ENCODE results near the gene TUSC1. TPM values are rescaled to one million over a fixed set of nuclear protein-coding genes. Genes with fewer than 3 reads are reported as not detected.

The TUSC1 gene
- 5.1 and 5.6 TPM in 2 replicates for polyA plus RNA-seq (2011; rRNA removed)
- 7.9 and 11.5 TPM in 2 replicates for polyA plus RNA-seq (2012; cell fraction: cytosol; rRNA removed)
- 7.7 and 8.9 TPM in 2 replicates for polyA plus RNA-seq (2012; cell fraction: nucleus; rRNA removed)
- 4.3 to 6.5 TPM (median 4.8 TPM) in 3 replicates for polyA plus RNA-seq (2017; fragmentation: RNase III; extraction: RNeasy Plus Mini Kit Qiagen cat#74134 plus additional on column Dnase treatment)
- polyA minus RNA-seq (2011; rRNA and poly(A)+ RNA removed), result 0.97 and 1.3 TPM in 2 replicates

DNA sequence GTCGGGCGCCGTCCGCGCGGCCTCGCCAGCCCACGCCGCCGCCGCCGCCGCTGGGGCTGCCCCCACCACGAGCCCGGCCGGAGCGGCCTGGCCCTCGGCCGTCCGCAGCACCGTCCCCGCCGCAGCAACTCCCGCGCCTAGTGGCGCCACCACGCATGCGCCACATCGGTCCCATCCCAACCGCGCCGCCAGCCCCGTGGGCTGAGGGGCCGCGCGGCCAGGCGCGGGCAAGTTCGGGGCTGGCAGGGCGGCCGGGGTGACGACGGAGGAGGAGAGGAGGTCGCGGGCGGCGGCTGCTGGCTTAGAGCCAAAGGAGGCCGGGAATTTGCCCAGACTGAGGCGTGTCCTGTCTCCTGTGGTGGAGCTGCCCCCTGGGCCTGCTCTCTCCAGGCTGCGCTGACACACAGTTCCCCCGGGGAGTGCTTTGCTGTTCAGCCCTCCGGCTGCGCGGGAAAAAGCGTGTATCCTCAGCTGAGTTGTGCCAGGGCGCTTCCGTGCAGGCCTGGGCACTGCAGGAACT, at the start of gene TUSC1:
TUSC1 (minus strand) TSS at position 298 of the 520 bp plus-strand sequence; CDS start at position 166, 132 bp downstream.
- ATAC-seq, result peak; percentile 88 to 89
- TF ChIP-seq RNF2 (IDR thresholded peaks at IDR 0.05; ENCODE audit: borderline replicate concordance, low read depth), result no peak
- TF ChIP-seq, protein P1, sequence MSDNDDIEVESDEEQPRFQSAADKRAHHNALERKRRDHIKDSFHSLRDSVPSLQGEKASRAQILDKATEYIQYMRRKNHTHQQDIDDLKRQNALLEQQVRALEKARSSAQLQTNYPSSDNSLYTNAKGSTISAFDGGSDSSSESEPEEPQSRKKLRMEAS (IDR thresholded peaks at IDR 0.05), result peak; percentile 57
- TF ChIP-seq RARB (CRISPR knock-in tag; IDR thresholded peaks at IDR 0.05), result no peak
- TF ChIP-seq, protein P2, sequence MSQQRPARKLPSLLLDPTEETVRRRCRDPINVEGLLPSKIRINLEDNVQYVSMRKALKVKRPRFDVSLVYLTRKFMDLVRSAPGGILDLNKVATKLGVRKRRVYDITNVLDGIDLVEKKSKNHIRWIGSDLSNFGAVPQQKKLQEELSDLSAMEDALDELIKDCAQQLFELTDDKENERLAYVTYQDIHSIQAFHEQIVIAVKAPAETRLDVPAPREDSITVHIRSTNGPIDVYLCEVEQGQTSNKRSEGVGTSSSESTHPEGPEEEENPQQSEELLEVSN (IDR thresholded peaks at IDR 0.05; ENCODE audit: borderline replicate concordance, low read depth), result peak; percentile 90; the same call in 1 of the 2 replicates
- peak in 1 of 2 experiments; percentile 62; a peak in 3 of 5 replicates for TF ChIP-seq JUN (IDR thresholded peaks at IDR 0.05)
- TF ChIP-seq POLR2A (IDR thresholded peaks at IDR 0.05; ENCODE audit: low read length), result peak; percentile 39
- ChIA-PET POLR2A (interaction anchor here (1.9 kb wide), 1 partner anchor 38 kb away, joined by 7 read pairs; no protein-coding TSS in a partner anchor), CTCF (interaction anchor here (0.6 to 0.9 kb wide), 2 partner anchors 38 to 45 kb away, joined by 3 read pairs; no protein-coding TSS in a partner anchor)
- Histone ChIP-seq H3K9me3 (no peaks in the 10 kb centered on the region), H3K4me3 (peak within 1 kb of the TSS; percentile 64), H3K27ac (peak within 1 kb of the TSS; percentile 89 to 90), H3K4me2 (peak within 1 kb of the TSS; percentile 92), H3K4me1 (no peaks in the 10 kb centered on the region)
- DNase-seq (ENCODE audit: low read depth in 1 of 2, low spot score in 1 of 2), result peak; percentile 19 to 70
- 9% methylated on average over 12 of the region's 57 CpGs for WGBS (ENCODE audit: missing lambda C conversion rate)
- FAIRE-seq, result no peak

DNA sequence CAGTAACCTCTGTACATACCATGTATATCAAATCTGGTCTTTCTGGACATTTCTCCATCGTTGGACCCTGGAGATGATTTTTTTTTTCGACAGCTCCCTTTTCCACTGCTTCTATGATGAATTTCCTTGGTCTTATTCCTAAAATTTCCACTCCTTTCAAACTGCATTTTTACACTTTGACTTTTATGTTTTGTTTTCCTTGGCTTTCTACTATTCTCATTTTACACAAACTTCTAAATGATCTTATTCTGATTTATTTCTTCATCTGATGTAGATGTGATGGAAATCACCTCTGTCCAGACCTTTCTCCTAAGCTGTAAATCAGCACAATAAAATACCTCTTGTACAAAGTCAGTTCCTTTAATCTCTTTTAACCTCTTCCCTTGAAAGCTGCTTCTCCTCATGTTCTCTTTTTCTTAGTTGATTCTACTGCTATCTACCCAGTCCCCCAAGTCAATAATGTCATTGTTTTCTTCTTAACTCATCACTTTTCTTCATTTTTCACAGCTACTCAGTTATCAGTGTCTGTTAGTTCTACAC, 48.7 kb upstream of the TUSC1 start:
- Histone ChIP-seq H3K4me1 (no peaks in the 10 kb centered on the region), H3K4me2 (no peak overlapping the region), H3K9me3 (no peaks in the 10 kb centered on the region), H3K27ac (no peak overlapping the region), H3K4me3 (no peak overlapping the region)
- no peak for ATAC-seq
- no peak for TF ChIP-seq POLR2AphosphoS2 (conservative IDR thresholded peaks at IDR 0.05; ENCODE audit: low read length)
- ChIA-PET POLR2A (interaction anchor here (0.6 kb wide), 1 partner anchor 23 kb away, joined by 3 read pairs; no protein-coding TSS in a partner anchor), CTCF (interaction anchor here (1.0 kb wide), 1 partner anchor 10 kb away, joined by 3 read pairs; no protein-coding TSS in a partner anchor)
- no peak for DNase-seq (ENCODE audit: low read depth in 1 of 2, low spot score in 1 of 2)
- WGBS (ENCODE audit: missing lambda C conversion rate), result 4% methylated on average over 2 of the region's 2 CpGs
- no peak for FAIRE-seq

DNA sequence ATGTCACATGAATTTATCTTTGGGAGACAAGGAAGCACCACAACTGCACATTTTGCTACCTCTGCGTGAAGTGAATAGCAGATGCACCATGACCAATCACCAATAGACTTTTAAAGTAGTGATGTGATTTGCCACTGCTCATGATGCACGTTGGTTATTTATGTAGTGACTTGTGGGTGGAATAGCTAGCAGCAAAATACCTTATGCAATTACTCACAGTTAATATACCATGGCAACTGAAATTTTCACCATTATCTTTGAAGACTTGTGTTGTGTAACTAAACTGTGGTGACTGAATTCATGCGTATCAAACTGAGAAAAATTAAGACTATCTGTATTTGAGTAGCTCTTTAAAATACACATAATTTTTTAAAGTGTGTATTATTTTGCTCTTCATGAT, 46.2 kb upstream of the TUSC1 start:
- no peak overlapping the region for H3K4me3 ChIP-seq
- CTCF ChIA-PET, result interaction anchor here (1.0 to 1.2 kb wide), 2 partner anchors 8 to 13 kb away, joined by 3 read pairs; no protein-coding TSS in a partner anchor
- DNase-seq (ENCODE audit: low read depth in 1 of 2, low spot score in 1 of 2) (no peak), ATAC-seq (no peak), FAIRE-seq (no peak)
- no peak overlapping the region for H3K27ac ChIP-seq
- 56% methylated on average over 3 of the region's 3 CpGs for WGBS (ENCODE audit: missing lambda C conversion rate)
- POLR2A ChIA-PET, result no interaction called here
- TF ChIP-seq SREBF2 (IDR thresholded peaks at IDR 0.05), result no peak
- TF ChIP-seq, protein P2 (IDR thresholded peaks at IDR 0.05; ENCODE audit: borderline replicate concordance, low read depth), result no peak
- TF ChIP-seq, protein P3, sequence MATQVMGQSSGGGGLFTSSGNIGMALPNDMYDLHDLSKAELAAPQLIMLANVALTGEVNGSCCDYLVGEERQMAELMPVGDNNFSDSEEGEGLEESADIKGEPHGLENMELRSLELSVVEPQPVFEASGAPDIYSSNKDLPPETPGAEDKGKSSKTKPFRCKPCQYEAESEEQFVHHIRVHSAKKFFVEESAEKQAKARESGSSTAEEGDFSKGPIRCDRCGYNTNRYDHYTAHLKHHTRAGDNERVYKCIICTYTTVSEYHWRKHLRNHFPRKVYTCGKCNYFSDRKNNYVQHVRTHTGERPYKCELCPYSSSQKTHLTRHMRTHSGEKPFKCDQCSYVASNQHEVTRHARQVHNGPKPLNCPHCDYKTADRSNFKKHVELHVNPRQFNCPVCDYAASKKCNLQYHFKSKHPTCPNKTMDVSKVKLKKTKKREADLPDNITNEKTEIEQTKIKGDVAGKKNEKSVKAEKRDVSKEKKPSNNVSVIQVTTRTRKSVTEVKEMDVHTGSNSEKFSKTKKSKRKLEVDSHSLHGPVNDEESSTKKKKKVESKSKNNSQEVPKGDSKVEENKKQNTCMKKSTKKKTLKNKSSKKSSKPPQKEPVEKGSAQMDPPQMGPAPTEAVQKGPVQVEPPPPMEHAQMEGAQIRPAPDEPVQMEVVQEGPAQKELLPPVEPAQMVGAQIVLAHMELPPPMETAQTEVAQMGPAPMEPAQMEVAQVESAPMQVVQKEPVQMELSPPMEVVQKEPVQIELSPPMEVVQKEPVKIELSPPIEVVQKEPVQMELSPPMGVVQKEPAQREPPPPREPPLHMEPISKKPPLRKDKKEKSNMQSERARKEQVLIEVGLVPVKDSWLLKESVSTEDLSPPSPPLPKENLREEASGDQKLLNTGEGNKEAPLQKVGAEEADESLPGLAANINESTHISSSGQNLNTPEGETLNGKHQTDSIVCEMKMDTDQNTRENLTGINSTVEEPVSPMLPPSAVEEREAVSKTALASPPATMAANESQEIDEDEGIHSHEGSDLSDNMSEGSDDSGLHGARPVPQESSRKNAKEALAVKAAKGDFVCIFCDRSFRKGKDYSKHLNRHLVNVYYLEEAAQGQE (IDR thresholded peaks at IDR 0.05), result no peak
- TF ChIP-seq HEYL (CRISPR knock-in tag; IDR thresholded peaks at IDR 0.05), result no peak
- TF ChIP-seq KDM1A (IDR thresholded peaks at IDR 0.05; ENCODE audit: low read depth), result no peak
- TF ChIP-seq JUN (IDR thresholded peaks at IDR 0.05), result no peak
- TF ChIP-seq, protein P4, sequence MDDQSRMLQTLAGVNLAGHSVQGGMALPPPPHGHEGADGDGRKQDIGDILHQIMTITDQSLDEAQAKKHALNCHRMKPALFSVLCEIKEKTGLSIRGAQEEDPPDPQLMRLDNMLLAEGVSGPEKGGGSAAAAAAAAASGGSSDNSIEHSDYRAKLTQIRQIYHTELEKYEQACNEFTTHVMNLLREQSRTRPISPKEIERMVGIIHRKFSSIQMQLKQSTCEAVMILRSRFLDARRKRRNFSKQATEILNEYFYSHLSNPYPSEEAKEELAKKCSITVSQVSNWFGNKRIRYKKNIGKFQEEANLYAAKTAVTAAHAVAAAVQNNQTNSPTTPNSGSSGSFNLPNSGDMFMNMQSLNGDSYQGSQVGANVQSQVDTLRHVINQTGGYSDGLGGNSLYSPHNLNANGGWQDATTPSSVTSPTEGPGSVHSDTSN (IDR thresholded peaks at IDR 0.05), result no peak
- TF ChIP-seq RARB (CRISPR knock-in tag; IDR thresholded peaks at IDR 0.05), result no peak
- TF ChIP-seq CHD4 (IDR thresholded peaks at IDR 0.05; ENCODE audit: borderline replicate concordance), result no peak
- TF ChIP-seq FOXS1 (CRISPR knock-in tag; IDR thresholded peaks at IDR 0.05), result no peak
- no peak for TF ChIP-seq PHF8 (IDR thresholded peaks at IDR 0.05; ENCODE audit: borderline replicate concordance, low read depth)
- TF ChIP-seq EHF (CRISPR knock-in tag; IDR thresholded peaks at IDR 0.05), result no peak
- TF ChIP-seq NPAS2 (CRISPR knock-in tag; IDR thresholded peaks at IDR 0.05; ENCODE audit: borderline replicate concordance), result no peak
- TF ChIP-seq, protein P5, sequence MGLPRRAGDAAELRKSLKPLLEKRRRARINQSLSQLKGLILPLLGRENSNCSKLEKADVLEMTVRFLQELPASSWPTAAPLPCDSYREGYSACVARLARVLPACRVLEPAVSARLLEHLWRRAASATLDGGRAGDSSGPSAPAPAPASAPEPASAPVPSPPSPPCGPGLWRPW (IDR thresholded peaks at IDR 0.05), result no peak
- no peak for TF ChIP-seq ZNF302 (CRISPR knock-in tag; IDR thresholded peaks at IDR 0.05)
- TF ChIP-seq CBX8 (IDR thresholded peaks at IDR 0.05), result no peak
- H3K9me3 ChIP-seq, result no peaks in the 10 kb centered on the region
- H3K4me2 ChIP-seq, result no peak overlapping the region
- H3K4me1 ChIP-seq, result no peaks in the 10 kb centered on the region
